Measurements from ENCODE around the gene SPARC.

DNA sequence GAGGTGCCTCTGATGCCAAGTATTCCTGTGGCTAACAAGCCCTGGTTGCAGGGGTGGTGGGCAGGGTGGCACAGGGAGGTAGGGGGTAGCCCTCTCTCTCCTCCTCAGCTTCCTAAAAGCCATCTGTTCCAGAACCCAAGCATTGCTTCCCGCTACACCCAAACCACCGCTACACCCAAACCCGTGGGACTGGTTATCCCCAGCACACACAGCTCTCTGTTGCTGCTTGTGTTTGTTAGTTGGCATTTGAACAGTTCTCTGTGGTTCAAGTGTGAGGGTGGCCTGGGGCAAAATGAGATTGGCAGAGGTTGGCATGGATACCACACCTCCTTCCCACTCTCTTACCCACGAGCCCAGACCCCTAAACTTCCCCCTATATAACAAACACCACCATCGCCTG is 40.4 kb downstream of the SPARC start:
- no peak for TF ChIP-seq CTCF (IDR thresholded peaks at IDR 0.05; ENCODE audit: low read depth, low read length)
- TF ChIP-seq EZH2phosphoT487 (IDR thresholded peaks at IDR 0.05; ENCODE audit: low read depth): no peak

Data from OCI-LY3 (cell line).